Measurements from ENCODE around the gene RASEF. TPM values are rescaled to one million over a fixed set of nuclear protein-coding genes. Genes with fewer than 3 reads are reported as not detected.

RASEF gene
- total and polyA plus RNA-seq, 10 of the 15 experiments (the other 5 are each of a cell fraction or from before 2014, with no cell fraction given): under 0.01 to 0.04 (median 0.01) TPM; not detected in 7

- TF ChIP-seq HSF1 (IDR thresholded peaks at IDR 0.05; ENCODE audit: low read depth, low read length) (no peak), PML (IDR thresholded peaks at IDR 0.05; ENCODE audit: low read length) (no peak), NR2C2 (IDR thresholded peaks at IDR 0.05; ENCODE audit: borderline replicate concordance, control insufficient read depth, insufficient read length, low read depth) (no peak), TCF12 (IDR thresholded peaks at IDR 0.05; ENCODE audit: low read depth, low read length) (0 out of 2 replicates have a peak, but pooled peaks have one; percentile 25), CHD2 (IDR thresholded peaks at IDR 0.05; ENCODE audit: borderline replicate concordance, low read depth, low read length) (peak; percentile 74), JUNB (IDR thresholded peaks at IDR 0.05) (no peak)
Observed at GRCh38 chr9:82961504-82962125, 101.3 kb downstream of the RASEF start (continued).

GRCh38 chr9:82957529-82958379, 105.2 kb downstream of the RASEF start:
- ChIA-PET POLR2A (no interaction called here), CTCF (no interaction called here), SMC1A (ENCODE audit: uncharacterized antibody, unreplicated experiment) (interaction anchor here (1.0 kb wide), 1 partner anchor 9 kb away, joined by 3 read pairs; no protein-coding TSS in a partner anchor), RAD21 (ENCODE audit: unreplicated experiment) (no interaction called here)
- Histone ChIP-seq H3K9ac (ENCODE audit: control insufficient read depth, insufficient read depth, low read length) (no peak overlapping the region), H2AFZ (ENCODE audit: control insufficient read depth, low read depth, low read length) (no peak overlapping the region), H3K4me2 (ENCODE audit: control insufficient read depth, insufficient read depth) (no peak overlapping the region), H3K4me3 (no peak overlapping the region), H3K4me1 (ENCODE audit: control insufficient read depth, insufficient read depth, low read length) (no peaks in the 10 kb centered on the region), H3K27me3 (replicated peaks in 1 of 2; ENCODE audit: control insufficient read depth in 2 of 2, insufficient read depth in 2 of 2, low read length in 1 of 2) (no peaks in the 10 kb centered on the region), H3K79me2 (ENCODE audit: control insufficient read depth, insufficient read depth, low read length) (no peaks in the 10 kb centered on the region), H3K27ac (ENCODE audit: control insufficient read depth, insufficient read depth) (no peak overlapping the region), H4K20me1 (ENCODE audit: control insufficient read depth, insufficient read depth) (no peaks in the 10 kb centered on the region), H3K36me3 (ENCODE audit: control insufficient read depth in 2 of 2, insufficient read depth in 2 of 2, low read length in 1 of 2) (no peaks in the 10 kb centered on the region), H3K9me3 (replicated peaks; ENCODE audit: control insufficient read depth, insufficient read depth, low read length) (no peaks in the 10 kb centered on the region)
- no peak for FAIRE-seq
- TF ChIP-seq, protein P1, sequence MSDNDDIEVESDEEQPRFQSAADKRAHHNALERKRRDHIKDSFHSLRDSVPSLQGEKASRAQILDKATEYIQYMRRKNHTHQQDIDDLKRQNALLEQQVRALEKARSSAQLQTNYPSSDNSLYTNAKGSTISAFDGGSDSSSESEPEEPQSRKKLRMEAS (IDR thresholded peaks at IDR 0.05; ENCODE audit: low read depth, low read length): no peak
- TF ChIP-seq, protein P2, sequence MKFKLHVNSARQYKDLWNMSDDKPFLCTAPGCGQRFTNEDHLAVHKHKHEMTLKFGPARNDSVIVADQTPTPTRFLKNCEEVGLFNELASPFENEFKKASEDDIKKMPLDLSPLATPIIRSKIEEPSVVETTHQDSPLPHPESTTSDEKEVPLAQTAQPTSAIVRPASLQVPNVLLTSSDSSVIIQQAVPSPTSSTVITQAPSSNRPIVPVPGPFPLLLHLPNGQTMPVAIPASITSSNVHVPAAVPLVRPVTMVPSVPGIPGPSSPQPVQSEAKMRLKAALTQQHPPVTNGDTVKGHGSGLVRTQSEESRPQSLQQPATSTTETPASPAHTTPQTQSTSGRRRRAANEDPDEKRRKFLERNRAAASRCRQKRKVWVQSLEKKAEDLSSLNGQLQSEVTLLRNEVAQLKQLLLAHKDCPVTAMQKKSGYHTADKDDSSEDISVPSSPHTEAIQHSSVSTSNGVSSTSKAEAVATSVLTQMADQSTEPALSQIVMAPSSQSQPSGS (IDR thresholded peaks at IDR 0.05; ENCODE audit: low read length): no peak
- no peak for ATAC-seq
- 27% methylated on average over 7 of the region's 7 CpGs for WGBS (ENCODE audit: insufficient coverage, insufficient replicate concordance, low lambda C conversion rate, missing lambda C conversion rate)
- in situ Hi-C loops (cut with MboI): no loop called here
- BruUV-seq (replicated peaks): no TSS peak
- intact Hi-C loops (cut with micrococcal nuclease; ENCODE audit: unreplicated experiment): no loop called here
- no peak for DNase-seq (ENCODE audit: low read depth, low spot score)
